K562 (cell line): ENCODE results near the gene ZDHHC19. TPM values are rescaled to one million over a fixed set of nuclear protein-coding genes. Genes with fewer than 3 reads are reported as not detected.

ENCODE experiments used
- ATAC-seq: fragments of 200-7000 bp; cut with Tn5 transposase; 3 replicates; pipeline ENCODE4 v1.9.1; 2020; ENCODE audit warnings: moderate library complexity
- BruUV-seq: library from RNA; stranded (reverse); fragments of 400-500 nt; replicated peaks from 2 replicates; lab custom pipeline; 2021; lab: Mats Ljungman, UMichigan
- CTCF ChIA-PET: fragments of 300-600 bp; formaldehyde crosslinking; extraction: SDS; loops from one replicate; lab custom pipeline; 2021; ENCODE audit warnings: low intra/inter-chr PET ratio; lab: Yijun Ruan, JAX
- POLR2A ChIA-PET: fragments of 300-600, 350-650 bp; sonication (Branson Sonifier 250); formaldehyde crosslinking; extraction: SDS; loops from one replicate; lab custom pipeline; 2021; ENCODE audit warnings: antibody characterized with exemption, inconsistent platforms; lab: Yijun Ruan, JAX
- DNase-seq, 4 experiments: peaks; one replicate each; pipeline versions ENCODE4 v3.0.0 to v3.0.0-alpha.2; 2011 to 2018; ENCODE audit warnings: low spot score in 3 of 4, mixed read lengths in 3 of 4; ENCODE audit errors: extremely low read depth in 1 of 4
- FAIRE-seq: peaks from 2 replicates; lab custom pipeline; 2011; peaks lifted over from hg19 to GRCh38; lab: Jason Lieb, UNC
- H2AFZ ChIP-seq: 2 replicates; pipeline ENCODE4 v1.6.0; 2011; ENCODE audit warnings: low read depth, low read length, control low read depth, inconsistent platforms
- H3K27ac ChIP-seq: fragments of 200-600 bp; 3 replicates; pipeline ENCODE4 v1.8.0; 2011; ENCODE audit warnings: low read depth, mild to moderate bottlenecking, control low read depth, inconsistent platforms, low read length, moderate library complexity, mixed read lengths; ENCODE audit errors: extremely low read depth
- H3K27me3 ChIP-seq, 2 experiments: fragments of 300-600 bp in 1 of 2; 2 replicates in 1 of 2; 3 replicates in 1 of 2; pipeline versions ENCODE4 v1.6.0 to v1.8.0; 2011; ENCODE audit warnings: inconsistent platforms in 2 of 2, low read length in 2 of 2, mild to moderate bottlenecking in 1 of 2, mixed read lengths in 1 of 2, moderate library complexity in 1 of 2; ENCODE audit not compliant: control insufficient read depth in 2 of 2, insufficient read depth in 2 of 2
- H3K36me3 ChIP-seq: fragments of 300-600 bp; 3 replicates; pipeline ENCODE4 v1.8.0; 2011; ENCODE audit warnings: mild to moderate bottlenecking, low read length, inconsistent platforms; ENCODE audit not compliant: control insufficient read depth, insufficient read depth
- H3K4me1 ChIP-seq, 2 experiments: fragments of 200-600 bp in 1 of 2; replicated peaks in 1 of 2; 2 replicates in 1 of 2; 3 replicates in 1 of 2; pipeline versions ENCODE4 v1.5.1 to v1.8.0; 2011; ENCODE audit warnings: inconsistent platforms in 2 of 2, low read length in 2 of 2, mild to moderate bottlenecking in 1 of 2, mixed read lengths in 1 of 2, moderate library complexity in 1 of 2; ENCODE audit not compliant: control insufficient read depth in 2 of 2, insufficient read depth in 2 of 2
- H3K4me2 ChIP-seq: 2 replicates; pipeline ENCODE4 v1.6.1; 2011; ENCODE audit warnings: low read length, control low read depth, inconsistent platforms, mixed read lengths; ENCODE audit not compliant: insufficient read depth
- H3K4me3 ChIP-seq: fragments of 200-600 bp; sonication (generic), shearing (Covaris generic); 2 replicates; pipeline ENCODE4 v1.5.1; 2016; ENCODE audit warnings: control low read depth, inconsistent platforms
- H3K79me2 ChIP-seq: fragments of 200-600 bp; 3 replicates; pipeline ENCODE4 v1.8.0; 2011; ENCODE audit warnings: low read length, inconsistent platforms; ENCODE audit not compliant: control insufficient read depth, insufficient read depth
- H3K9ac ChIP-seq, 2 experiments: 2 replicates each; pipeline versions ENCODE4 v1.6.0 to v1.6.1; 2011; ENCODE audit warnings: low read depth in 2 of 2, low read length in 2 of 2, control low read depth in 1 of 2, inconsistent platforms in 1 of 2, mild to moderate bottlenecking in 1 of 2, mixed read lengths in 1 of 2; ENCODE audit not compliant: insufficient read depth in 1 of 2
- H3K9me1 ChIP-seq: one replicate; pipeline ENCODE4 v1.6.0; 2011; ENCODE audit warnings: inconsistent platforms, mild to moderate bottlenecking, low read length, moderate library complexity; ENCODE audit not compliant: control insufficient read depth, insufficient read depth
- H3K9me3 ChIP-seq: replicated peaks from 2 replicates; pipeline ENCODE4 v1.5.1; 2011; ENCODE audit warnings: low read depth, low read length, inconsistent platforms; ENCODE audit not compliant: control insufficient read depth, insufficient read depth
- H4K20me1 ChIP-seq: replicated peaks from 2 replicates; pipeline ENCODE4 v1.6.1; 2011; ENCODE audit warnings: low read length, inconsistent platforms, mixed read lengths; ENCODE audit not compliant: control insufficient read depth, insufficient read depth
- BCOR ChIP-seq: fragments of 450-650 bp; IDR thresholded peaks from 2 replicates; pipeline ENCODE4 v1.6.1; 2016
- POLR2G ChIP-seq: fragments of 200-400 bp; formaldehyde crosslinking; IDR thresholded peaks from 2 replicates; pipeline ENCODE4 v1.6.1; 2017; ENCODE audit warnings: low read depth, mild to moderate bottlenecking, antibody characterized with exemption, low read length, moderate library complexity
- RBM25 ChIP-seq: fragments of 200-400 bp; formaldehyde crosslinking; IDR thresholded peaks from 2 replicates; pipeline ENCODE4 v1.6.1; 2018; ENCODE audit warnings: low read length, low read depth, moderate library complexity; ENCODE audit not compliant: severe bottlenecking
- TCF7 ChIP-seq: sonication (generic); IDR thresholded peaks from 2 replicates; pipeline ENCODE4 v1.6.1; 2016; ENCODE audit warnings: antibody characterized with exemption, borderline replicate concordance
- YBX1 ChIP-seq: fragments of 450-650 bp; IDR thresholded peaks from 2 replicates; pipeline ENCODE4 v1.7.1; 2016; ENCODE audit warnings: mild to moderate bottlenecking
- ZFPM2 ChIP-seq: fragments of 250-450 bp; sonication (Bioruptor Pico); IDR thresholded peaks from 2 replicates; pipeline ENCODE4 v1.5.1; 2022; ENCODE audit warnings: mild to moderate bottlenecking
- ZNF121 ChIP-seq: sonication (generic); formaldehyde crosslinking; conservative IDR thresholded peaks from 2 replicates; pipeline ENCODE4 v1.8.0; 2022; ENCODE audit warnings: missing genetic modification reagents
- WGBS: fragments of 100-300 bp; shearing (Covaris generic); methylation state at CpG from one replicate; pipeline ENCODE4 v1.1.6; 2016; ENCODE audit warnings: low coverage, mixed read lengths; ENCODE audit not compliant: insufficient coverage; ENCODE audit errors: missing lambda C conversion rate; 5-methylcytosine and 5-hydroxymethylcytosine counted together
- in situ Hi-C: fragments of 300-500 bp; cut with MboI; formaldehyde crosslinking; loops from 4 replicates; pipeline ENCODE4 v1.15.0; 2018; ENCODE audit warnings: inconsistent platforms, mixed read lengths
- intact Hi-C: fragments of 100-400 bp; cut with micrococcal nuclease; formaldehyde crosslinking; loops from 2 replicates; pipeline ENCODE4 v1.14.2; 2022
- polyA plus RNA-seq, 8 experiments: library from polyadenylated mRNA; depleted of rRNA in 4 of 8; stranded (reverse) in 5 of 8; unstranded in 3 of 8; fragments of >200 nt; fragmentation: Nextera tagmentation in 2 of 8; fragmentation: Illumina TruSeq in 1 of 8; extraction: Ambion mirVana in 2 of 8; extraction: Trizol in 1 of 8; gene quantifications; 2 replicates each; pipeline versions ENCODE4 v1.2.1 to v1.2.3, GENCODE V29; 2011 to 2014; ENCODE audit warnings: inconsistent platforms in 1 of 8, missing spikeins in 1 of 8
- total RNA-seq, 7 experiments: library from RNA; depleted of rRNA in 6 of 7; stranded (reverse); fragments of >200 nt in 6 of 7; fragmentation: Illumina TruSeq in 2 of 7; extraction: Trizol in 2 of 7; gene quantifications; 2 replicates each; pipeline versions ENCODE4 v1.2.1 to v1.2.3, GENCODE V29; 2011 to 2021; ENCODE audit warnings: low replicate concordance in 1 of 7
- TF ChIP-seq, protein P1 (sequence below): fragments of 450-650 bp; conservative IDR thresholded peaks from 2 replicates; pipeline ENCODE4 v1.6.1; 2016; ENCODE audit warnings: missing genetic modification characterization, low read depth, mild to moderate bottlenecking, missing compliant biosample characterization, moderate library complexity
- TF ChIP-seq, protein P2 (sequence below): sonication (generic); formaldehyde crosslinking; IDR thresholded peaks from 2 replicates; pipeline ENCODE4 v1.8.0; 2022; ENCODE audit warnings: mild to moderate bottlenecking, missing genetic modification reagents, borderline replicate concordance

Gene ZDHHC19
- total and polyA plus RNA-seq, 9 of the 15 experiments (the other 6 are each of a cell fraction or from before 2014, with no cell fraction given): 0.40 to 5.5 (median 1.1) TPM

DNA sequence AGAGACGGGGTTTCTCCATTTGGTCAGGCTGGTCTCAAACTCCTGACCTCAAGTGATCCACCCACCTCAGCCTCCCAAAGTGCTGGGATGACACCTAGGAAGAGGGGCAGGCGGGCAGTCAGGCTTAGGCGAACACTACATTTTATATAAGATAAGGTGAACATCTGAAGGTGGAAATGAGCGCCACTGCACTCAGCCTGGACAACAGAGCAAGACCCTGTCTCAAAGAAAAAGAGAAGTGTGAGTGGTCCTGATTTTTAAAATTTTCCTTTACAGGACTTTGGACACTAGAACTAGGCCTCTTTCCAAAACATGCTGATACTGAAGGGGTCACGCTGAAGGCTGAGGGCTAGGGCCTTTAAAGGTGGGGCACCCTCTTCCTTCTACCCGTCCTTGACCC is 48.0 kb downstream of the ZDHHC19 start:
- Histone ChIP-seq H4K20me1 (no peaks in the 10 kb centered on the region), H3K4me1 (peaks cover 19 to 30% of the 10 kb centered on the region in 2 experiments), H3K9me1 (no peaks in the 10 kb centered on the region), H3K36me3 (no peaks in the 10 kb centered on the region), H3K9ac (peak overlapping the region in 1 of 2 experiments; percentile 6; a peak in 1 of 4 replicates), H3K79me2 (no peaks in the 10 kb centered on the region; the same call in 2 of the 3 replicates), H2AFZ (peak overlapping the region; percentile 86), H3K27me3 (no peaks in the 10 kb centered on the region), H3K27ac (0 out of 3 replicates have a peak overlapping the region, but pooled peaks have one; percentile 34), H3K4me2 (no peak overlapping the region), H3K9me3 (no peaks in the 10 kb centered on the region), H3K4me3 (no peak overlapping the region)
- 82% methylated on average over 6 of the region's 6 CpGs for WGBS
- ATAC-seq: no peak
- no TSS peak for BruUV-seq
- DNase-seq: no peak
- ChIA-PET POLR2A (interaction anchor here (1.0 to 1.5 kb wide), 2 partner anchors 17 kb away, joined by 3 to 6 read pairs; no protein-coding TSS in a partner anchor), CTCF (no interaction called here)
- intact Hi-C loops: no loop called here
- in situ Hi-C loops: no loop called here
- TF ChIP-seq, protein P1, sequence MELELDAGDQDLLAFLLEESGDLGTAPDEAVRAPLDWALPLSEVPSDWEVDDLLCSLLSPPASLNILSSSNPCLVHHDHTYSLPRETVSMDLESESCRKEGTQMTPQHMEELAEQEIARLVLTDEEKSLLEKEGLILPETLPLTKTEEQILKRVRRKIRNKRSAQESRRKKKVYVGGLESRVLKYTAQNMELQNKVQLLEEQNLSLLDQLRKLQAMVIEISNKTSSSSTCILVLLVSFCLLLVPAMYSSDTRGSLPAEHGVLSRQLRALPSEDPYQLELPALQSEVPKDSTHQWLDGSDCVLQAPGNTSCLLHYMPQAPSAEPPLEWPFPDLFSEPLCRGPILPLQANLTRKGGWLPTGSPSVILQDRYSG: no peak
- TF ChIP-seq POLR2G (no peak), ZNF121 (CRISPR knock-in tag) (peak; percentile 93), RBM25 (peak; percentile 53), ZFPM2 (CRISPR knock-in tag) (no peak), TCF7 (no peak), BCOR (0 out of 2 replicates have a peak, but pooled peaks have one; percentile 7), YBX1 (no peak)
- TF ChIP-seq, protein P2, sequence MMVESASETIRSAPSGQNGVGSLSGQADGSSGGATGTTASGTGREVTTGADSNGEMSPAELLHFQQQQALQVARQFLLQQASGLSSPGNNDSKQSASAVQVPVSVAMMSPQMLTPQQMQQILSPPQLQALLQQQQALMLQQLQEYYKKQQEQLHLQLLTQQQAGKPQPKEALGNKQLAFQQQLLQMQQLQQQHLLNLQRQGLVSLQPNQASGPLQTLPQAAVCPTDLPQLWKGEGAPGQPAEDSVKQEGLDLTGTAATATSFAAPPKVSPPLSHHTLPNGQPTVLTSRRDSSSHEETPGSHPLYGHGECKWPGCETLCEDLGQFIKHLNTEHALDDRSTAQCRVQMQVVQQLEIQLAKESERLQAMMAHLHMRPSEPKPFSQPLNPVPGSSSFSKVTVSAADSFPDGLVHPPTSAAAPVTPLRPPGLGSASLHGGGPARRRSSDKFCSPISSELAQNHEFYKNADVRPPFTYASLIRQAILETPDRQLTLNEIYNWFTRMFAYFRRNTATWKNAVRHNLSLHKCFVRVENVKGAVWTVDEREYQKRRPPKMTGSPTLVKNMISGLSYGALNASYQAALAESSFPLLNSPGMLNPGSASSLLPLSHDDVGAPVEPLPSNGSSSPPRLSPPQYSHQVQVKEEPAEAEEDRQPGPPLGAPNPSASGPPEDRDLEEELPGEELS (CRISPR knock-in tag): no peak
- no peak for FAIRE-seq
